Inflammatory macrophage treated with lipopolysaccharide for 4 hours (primary cell): ENCODE data around the gene RAB10.
A peak's percentile ranks its signal among the peaks of the same experiment; 100 is the strongest.
"Not testable (repeated sequence)": the region's sequence is repeated elsewhere in the genome, so short reads cannot be mapped to it uniquely, and the experiment has no call there.

Experiments used
- DNase-seq: peaks from one replicate; pipeline ENCODE4 v3.0.0-alpha.2; 2020

RAB10 gene

DNA sequence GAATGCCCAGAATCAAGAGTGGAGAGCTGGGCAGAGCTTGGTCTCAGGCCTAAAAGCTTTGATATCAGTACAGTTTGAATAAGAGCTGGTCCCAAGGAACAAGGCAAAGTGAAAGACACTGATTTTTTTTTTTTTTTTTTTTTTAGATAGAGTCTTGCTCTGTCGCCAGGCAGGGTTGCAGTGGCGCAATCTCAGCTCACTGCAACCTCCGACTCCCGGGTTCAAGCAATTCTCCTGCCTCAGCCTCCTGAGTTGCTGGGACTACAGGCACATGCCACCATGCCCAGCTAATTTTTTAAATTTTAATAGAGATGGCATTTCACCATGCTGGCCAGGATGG lies 17.2 kb upstream of the RAB10 start:
- peak; percentile 76 for DNase-seq

DNA sequence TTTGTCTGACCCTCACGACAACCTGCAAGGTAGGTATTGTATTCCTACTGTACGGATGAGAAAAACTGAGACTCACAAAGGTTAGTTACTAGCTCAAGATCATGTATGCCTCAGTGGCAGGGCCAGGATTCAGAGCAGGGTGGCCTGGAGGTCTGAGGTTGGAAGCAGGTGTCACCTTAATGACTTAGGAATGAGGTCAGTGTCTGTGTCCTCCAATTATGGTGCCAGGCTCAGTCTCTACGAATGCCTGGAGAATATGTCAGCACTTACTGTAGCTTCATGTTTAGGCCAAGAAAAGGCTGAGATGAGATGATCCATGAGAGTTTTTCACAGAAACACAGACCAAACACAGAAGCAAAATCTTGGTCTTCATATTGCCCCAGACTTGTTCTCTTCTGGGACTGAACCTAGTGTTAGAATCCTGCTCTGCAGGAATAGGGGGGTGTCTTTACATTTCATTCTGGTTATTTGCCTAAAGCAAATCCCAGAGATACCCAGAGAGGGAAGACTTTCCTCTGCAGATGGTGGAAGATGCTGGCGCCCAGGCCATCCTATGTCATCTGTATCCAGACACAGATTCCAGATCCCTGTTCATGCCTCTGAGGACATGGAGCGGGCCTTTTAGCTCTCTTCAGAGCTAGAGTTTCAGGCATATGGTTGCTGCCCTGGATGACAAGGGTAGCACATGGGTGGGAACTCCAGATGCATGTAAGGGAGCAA lies 16.3 kb upstream of the RAB10 start:
- DNase-seq = no peak

DNA sequence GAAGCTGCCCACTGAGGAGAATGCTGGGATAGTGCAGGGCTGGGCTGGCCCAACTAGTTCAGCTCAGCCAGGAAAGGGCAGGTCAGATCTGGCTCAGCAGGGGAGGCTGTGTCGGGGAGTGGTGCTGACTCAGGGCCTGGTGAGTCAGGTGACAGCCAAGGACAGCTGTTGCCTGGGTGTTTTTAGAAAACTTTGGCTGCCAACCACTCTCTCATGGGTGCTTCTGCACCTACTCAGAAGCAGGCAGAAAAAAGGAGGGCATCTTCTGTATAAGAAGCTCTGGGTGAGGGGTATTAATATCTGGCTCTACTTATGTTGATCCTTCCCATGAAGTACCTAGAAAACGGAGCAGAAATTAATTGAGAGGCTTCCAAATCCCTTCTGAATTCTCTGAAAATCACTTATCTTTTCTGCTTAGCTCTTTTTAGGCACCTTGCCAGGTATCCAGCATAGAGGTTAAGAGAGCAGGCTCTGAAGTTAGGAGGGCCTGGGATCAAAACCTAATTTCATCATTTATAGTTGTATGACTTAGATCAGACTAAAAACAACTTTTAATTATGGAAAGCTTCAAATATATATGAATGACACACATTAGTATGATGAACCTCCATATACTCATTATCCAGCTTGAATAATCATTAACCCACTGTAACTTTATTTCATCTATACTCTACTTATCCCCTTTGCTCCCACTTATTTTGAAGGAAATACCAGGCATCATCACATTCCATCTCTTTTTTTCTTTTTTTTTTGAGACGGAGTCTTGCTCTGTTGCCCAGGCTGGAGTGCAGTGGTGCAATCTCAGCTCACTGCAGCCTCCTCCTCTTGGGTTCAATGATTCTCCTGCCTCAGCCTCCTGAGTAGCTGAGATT lies 15.5 kb upstream of the RAB10 start:
- DNase-seq = peak; percentile 87

DNA sequence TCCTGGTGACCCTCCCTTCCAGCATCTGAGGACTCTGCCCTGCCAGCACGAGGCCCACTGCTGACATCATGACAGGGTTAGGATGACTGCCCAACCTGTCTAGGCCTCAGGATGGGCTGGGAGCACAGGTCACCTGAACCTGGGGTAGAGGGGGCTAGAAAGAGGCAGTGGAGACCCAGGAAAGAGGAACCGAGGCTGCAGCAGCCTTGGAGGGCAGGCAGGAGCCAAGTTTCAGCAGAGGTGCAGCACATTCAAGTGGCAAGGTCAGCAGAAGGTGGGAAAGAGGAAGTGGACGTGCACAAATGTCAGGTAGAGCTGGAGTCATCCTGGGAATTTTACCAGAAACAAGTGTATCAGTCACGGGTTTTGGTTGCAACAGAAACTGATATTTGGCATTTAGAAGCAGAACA lies 13.6 kb upstream of the RAB10 start:
- no peak for DNase-seq

DNA sequence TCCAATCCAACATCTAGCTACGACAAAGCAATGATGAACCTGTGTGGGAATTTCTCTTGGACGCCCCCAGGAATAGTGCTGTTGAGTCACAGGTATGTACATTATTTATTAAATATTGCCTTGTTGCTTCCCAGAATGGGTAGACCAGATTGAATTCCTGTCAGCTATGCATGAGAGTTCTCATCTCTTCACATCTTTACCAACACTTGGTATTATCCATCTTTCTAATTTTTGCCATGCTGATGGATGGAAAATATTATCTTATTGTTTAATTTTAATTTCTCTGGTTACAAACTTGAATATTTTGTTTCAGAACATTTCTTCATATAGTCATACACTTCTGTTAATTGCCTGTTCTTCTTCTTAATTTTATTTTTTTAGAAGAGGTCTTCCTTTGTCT lies 9.6 kb upstream of the RAB10 start:
- DNase-seq = no peak

DNA sequence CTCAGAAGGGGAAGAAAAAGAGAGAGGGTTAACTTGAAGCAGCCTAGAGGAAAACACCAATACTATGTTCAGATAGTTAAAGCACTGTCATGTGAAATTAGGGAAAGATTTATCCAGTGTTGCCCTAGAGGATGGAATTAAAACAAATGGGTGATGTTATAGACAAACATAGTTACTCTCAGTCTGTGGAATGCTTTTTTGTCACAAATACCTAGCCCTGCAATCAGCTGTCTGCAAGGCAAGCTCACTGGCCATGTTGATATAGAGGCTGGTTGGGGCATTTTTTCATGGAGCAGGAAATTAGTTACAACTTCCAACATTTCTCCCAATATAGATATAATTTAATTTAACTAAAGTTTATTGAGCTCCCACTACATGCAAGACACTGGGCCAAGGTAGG lies 8.4 kb upstream of the RAB10 start:
- DNase-seq = no peak

DNA sequence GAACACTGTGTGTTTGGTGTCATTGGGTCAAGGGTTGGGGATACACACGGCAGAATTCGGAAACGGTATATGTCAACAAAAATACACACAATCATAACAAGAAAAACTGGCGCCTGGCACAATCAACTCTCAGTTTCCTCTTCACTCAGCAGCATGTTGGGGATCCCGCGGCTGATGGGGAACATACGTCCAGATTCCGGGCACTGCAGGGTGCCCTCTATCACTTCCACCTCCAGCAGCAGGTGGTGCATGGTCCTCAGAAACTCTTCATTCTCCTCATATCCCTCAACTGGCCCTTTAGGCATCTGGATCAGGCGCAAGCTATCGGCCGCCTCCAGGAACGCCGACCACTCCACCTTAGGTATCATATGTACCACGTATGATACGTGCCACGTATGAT lies 5.8 kb upstream of the RAB10 start:
- DNase-seq = not testable (repeated sequence)

DNA sequence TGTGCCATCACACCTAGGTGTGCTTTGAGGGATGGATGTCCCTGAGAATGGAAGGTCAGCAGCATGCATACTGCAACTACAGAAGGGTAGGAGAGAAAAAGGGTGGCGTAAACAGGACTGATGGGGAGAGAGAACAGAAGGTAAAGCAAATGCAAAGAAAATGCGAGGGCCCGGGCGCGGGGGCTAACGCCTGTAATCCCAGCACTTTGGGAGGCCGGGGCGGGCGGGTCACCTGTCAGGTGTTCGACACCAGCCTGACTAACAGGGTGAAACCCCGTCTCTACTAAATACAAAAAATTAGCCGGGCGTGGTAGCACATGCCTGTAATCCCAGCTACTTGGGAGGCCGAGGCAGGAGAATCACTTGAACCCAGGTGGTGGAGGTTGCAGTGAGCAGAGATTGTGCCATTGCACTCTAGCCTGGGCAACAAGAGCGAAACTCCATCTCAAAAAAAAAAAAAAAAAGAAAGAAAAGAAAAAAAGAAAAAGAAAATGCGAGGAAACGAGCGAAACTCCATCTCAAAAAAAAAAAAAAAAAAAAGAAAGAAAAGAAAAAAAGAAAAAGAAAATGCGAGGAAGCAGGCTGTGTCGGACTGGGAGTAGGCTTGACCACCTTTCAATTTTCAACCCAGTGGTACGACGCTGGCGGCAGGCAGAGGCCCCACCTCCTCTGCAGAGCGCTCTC lies 1.2 kb upstream of the RAB10 start:
- not testable (repeated sequence) for DNase-seq

DNA sequence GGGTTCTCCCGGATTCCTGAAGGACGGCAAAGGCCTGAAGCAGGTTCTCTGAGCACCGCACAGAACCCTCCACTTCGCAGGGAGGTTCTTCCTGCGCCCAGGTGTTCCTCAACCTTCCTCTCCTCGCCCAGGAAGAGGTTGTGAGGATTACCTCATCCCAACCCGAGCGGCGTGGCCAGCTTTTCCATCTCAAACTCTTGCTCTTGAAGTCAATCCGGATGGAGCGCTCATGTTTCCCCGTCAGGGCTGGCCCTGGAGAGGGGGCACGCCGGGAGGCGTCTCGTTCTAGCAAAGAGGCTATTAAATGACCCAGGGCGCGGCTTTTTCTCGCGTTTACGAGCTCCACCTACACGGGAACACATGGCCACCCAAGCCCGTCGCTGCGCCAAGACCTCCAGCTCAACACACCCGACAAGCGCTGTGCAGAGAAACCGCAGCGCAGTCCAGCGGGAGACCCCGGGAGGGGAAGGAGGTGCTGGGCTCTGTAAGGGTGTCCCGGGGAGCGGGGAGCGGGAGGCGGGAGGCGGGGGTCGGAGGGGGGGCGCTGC lies 540 bp upstream of the RAB10 start:
- peak; percentile 78 for DNase-seq

DNA sequence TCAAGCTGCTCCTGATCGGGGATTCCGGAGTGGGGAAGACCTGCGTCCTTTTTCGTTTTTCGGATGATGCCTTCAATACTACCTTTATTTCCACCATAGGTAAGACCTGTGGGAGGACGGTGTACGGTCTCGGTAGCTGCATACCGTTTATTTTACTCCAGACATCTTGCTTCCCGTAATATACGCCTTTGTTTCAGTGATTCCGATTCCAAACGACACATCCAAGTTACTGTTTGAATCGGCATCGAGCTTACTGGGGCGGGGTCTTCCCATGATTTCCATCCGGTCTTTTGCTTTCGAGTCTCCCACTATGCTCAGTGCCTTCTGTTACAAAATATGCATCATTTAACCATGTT lies 731 bp downstream of the RAB10 start:
- peak; percentile 78 for DNase-seq

DNA sequence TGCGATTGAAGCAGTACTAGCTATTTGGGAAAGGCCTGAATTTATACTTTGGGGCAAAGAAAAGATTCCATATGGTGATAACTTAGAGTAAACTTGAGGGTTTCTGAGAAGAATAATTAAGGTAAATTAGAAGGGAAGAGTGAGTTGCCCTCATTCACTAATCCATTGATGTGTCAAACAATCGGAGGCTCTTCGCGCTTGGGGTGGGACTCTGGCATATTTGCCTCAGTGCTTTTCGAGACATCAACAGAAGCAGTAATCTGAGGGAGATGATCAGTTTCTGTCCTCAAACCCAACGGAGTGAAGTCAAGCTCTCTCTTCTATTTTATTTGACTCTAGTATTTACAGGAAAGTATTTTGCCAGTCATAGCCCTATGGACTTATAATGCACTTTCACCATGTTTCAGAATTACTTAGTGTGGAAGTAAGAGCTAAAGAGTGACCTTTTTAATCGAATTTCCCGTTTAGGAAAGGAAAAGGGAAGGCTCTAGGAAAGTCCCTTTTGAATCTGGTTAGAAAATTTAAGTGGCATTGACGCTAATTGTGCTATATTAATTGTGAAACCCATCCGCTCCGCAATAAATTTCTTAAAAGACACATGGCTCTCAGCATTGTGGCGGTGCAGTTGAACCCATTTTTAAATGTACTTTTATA lies 1.3 kb downstream of the RAB10 start:
- peak; percentile 88 for DNase-seq

DNA sequence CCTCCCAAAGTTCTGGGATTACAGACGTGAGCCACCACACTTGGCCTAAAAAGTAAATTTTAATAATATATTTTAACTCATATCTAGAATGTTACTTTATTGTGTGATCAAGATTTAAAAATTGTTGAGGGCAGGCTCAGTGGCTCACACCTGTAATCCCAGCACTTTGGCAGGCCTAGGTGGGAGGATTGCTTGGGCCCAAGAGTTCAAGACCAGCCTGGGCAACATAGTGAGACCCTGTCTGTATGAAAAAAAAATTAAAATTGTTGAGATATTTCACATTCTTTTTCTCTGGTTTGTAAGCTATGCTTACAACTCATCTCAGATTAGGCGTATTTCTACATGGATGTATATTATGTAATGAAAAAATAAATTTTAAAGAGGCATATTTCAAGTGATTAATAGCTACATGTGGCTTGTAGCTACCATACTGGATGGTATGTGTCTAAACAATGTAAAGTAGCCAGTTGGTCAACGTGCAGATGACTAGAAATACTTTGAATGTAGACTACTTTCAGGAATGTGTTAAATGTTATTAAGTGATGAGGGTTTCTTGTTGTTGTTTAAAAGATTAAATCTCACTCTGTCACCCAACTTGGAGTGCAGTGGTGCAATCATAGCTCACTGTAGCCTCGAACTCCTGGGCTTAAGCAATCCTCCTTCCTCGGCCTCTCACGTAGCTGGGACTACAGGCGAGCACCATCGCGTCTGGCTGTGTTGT lies 5.9 kb downstream of the RAB10 start:
- no peak for DNase-seq

DNA sequence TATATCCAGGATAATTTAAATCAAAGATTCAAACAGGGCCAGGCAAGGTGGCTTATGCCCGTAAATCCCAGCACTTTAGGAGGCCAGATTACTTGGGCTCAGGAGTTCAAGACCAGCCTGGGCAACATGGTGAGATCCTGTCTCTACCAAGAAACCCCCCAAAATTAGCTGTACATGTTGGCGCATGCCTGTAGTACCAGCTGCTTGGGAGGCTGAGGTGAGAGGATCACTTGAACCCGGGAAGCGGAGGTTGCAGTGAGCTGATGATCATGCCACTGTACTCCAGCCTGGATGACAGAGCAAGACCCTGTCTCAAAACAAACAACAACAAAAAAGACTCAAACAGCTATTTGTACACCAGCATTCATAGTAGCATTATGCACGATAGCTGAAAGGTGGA lies 9.2 kb downstream of the RAB10 start:
- DNase-seq = no peak

DNA sequence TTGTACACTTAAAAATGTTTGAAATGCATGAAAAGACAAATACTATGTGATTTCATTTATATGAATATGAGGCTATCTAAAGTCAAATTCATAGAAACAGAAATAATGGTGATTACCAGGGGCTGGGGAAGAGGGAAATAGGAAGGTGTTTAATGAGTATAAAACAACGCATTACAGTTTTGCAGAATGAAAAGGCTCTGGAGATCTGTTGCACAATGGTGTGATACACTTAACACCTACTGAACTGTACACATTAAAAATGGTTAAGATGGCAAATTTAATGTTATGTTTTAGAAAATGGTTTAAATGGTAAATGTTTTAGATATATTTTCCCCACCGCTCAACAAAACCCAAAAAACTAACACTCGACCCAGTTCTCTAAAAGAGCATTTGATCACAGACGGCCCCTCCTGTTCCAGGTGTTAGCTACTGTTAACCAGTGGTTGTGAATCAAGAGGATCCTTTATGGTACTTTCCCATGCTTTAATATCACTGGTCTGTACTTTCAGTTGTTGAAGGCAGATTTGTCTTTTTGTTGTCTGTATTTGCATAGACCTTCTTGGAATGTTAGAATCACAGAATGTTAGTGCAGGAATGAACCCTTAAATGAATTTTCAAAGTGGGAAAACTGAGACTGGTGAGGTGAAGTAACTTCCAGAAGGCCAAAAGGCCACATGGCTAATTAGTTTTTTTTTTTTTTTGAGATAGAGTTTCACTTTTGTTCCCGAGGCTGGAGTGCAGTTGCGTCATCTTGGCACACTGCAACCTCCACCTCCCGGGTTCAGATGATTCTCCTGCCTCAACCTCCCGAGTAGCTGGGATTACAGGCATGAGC lies 10.2 kb downstream of the RAB10 start:
- peak; percentile 74 for DNase-seq

DNA sequence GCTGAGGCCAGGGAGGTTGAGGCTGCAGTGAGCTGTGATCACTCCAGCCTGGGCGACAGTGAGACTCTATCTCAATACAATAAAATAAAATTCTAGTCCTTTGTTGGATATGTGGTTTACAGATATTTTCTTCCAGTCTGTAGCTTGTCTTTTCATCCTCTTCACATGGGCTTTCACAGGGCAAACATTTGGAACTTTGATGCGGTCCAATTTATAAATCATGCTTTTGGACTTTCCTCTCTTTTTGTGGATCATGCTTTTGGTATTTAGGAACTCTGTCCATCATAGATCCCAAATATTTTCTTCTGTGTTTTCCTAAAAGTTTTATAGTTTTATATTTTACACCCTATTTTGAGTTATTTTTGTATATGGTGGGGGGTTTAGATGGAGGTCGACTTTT lies 14.9 kb downstream of the RAB10 start:
- DNase-seq = no peak

DNA sequence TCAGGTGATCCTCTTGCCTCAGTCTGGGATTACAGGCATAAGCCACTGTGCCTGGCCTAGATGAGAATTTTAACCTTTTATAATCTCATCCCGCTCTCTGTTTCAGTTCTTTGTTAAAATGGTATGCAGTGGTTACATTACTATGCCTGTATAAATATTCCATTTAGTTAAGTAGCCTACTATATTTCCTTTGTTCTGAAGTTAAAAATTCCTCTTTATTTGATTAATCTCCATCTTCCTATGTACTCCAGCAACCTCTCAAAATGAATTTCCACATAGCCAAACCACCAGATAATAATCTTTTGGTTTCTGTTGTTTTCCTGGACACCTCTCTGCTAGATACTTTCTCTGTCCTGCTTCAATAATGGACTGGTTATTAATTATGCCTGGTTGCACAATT lies 15.8 kb downstream of the RAB10 start:
- DNase-seq = no peak

DNA sequence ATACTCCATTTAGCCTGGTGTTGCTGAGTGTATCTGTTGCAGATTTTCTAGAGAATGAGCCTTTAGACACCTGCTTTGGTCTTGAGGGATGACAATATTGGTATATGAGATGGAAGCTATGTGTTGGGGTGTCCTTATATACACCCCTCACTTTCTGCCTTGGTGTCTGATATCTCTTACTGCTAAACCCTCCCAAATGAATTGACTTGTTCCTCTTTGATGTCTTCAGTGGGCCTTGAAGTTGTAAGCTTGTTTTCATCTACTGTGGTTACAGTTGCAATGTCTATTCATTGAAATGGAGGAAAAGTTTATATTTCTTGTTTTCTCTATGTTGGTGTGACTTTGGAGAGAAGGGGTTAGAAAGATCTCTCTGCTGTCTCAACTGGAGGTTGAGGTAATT lies 18.9 kb downstream of the RAB10 start:
- DNase-seq = no peak

DNA sequence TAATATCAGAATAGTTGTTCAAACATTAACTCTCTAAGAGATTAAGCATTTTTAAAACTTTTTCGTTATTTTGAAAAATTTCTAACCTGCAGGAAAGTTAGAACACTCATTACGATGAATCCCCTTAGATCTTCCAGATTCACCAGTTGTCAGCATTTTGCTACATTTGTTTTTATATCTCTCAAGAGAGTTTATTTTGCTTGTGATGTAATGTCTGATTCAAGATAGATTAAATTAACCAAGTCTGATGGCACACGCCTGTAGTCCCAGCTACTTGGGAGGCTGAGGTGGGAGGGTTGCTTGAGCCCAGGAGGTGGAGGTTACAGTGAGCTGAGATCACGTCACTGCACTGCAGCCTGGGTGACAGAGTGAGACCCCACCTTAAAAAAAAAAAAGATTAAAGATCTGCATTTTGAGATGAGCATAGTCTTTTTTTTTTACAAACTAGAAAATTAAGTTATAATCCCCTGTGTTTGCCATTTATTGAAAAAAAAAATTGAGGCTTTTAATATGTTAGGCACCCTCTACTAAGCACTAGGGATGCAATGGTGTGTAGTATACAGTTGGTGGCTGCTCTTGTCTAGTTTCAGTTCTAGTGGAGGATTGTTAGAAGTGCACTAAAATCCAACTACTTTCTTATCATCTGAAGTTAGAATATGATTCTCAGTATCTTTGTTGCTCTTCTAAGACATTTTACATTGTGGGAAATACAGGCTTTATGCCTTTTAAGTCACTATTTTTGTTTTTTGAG lies 20.9 kb downstream of the RAB10 start:
- no peak for DNase-seq

DNA sequence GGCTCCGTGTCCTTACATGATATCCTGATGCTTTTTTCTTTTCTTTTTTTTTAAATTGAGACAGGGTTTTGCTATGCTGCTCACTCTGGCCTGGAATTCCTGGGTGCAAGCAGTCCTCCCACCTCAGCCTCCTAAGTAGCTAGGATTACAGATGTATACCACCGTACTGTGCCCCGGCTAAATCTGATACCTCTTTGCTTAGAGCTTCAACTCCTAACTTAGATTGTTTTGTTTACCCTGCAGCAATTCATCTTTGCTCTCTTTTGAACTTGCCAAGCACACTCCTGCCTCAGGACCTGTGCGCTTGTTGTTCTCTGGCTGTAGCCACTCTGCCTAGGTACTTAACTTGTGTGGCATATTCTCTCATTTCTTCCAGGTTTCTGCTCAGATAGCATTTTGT lies 24.5 kb downstream of the RAB10 start:
- DNase-seq = no peak

DNA sequence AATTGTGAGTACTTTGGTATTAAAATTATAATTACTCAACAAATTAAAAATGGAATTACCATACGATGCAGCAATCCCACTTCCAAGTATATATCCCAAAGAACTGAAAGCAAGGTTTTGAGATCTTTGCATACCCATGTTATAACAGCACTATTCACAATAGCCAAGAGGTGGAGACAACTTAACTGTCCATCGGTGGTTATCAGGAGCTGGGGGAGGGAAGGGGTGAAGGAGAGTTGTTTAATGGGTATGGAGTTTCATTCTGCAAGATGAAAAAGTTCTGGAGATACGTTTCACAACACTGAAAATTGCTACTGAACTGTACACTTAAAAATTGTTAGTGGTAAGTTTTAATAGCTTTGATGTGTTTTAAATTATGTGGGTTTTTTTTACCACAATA lies 25.7 kb downstream of the RAB10 start:
- no peak for DNase-seq

DNA sequence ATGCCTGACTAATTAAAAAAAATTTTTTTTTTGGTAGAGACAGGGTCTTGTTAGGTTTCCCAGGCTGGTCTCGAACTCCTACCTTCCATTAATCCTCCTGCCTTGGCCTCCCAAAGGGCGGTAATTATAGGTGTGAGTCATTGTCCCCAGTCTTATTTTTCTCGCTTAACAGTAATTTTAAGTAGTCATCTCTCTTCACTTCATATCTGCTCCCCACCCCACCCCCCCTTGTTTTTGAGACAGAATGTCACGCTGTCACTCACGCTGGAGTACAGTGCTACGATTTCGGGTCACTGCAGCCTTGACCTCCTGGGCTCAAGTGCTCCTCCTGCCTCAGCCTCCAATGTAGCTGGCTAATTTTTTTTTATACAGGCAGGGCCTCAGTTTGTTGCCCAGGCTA lies 27.7 kb downstream of the RAB10 start:
- DNase-seq = no peak
